HepG2 (cell line): ENCODE results near the gene NOL4L. TPM values are rescaled to one million over a fixed set of nuclear protein-coding genes. Genes with fewer than 3 reads are reported as not detected.

ENCODE experiments used
- GABPB1 ChIP-seq: IDR thresholded peaks from 2 replicates; pipeline ENCODE4 v1.6.1; 2016; ENCODE audit warnings: mild to moderate bottlenecking, missing genetic modification reagents, moderate library complexity, missing compliant biosample characterization
- HDAC1 ChIP-seq: sonication (generic); formaldehyde crosslinking; IDR thresholded peaks from 2 replicates; pipeline ENCODE4 v1.5.1; 2020; ENCODE audit warnings: mild to moderate bottlenecking, missing genetic modification reagents
- ISL2 ChIP-seq: sonication (generic); formaldehyde crosslinking; IDR thresholded peaks from 2 replicates; pipeline ENCODE4 v1.5.0; 2020; ENCODE audit warnings: missing genetic modification reagents
- KDM3A ChIP-seq: IDR thresholded peaks from 2 replicates; pipeline ENCODE4 v1.6.1; 2018; ENCODE audit warnings: low read depth, missing compliant biosample characterization
- MEIS1 ChIP-seq: sonication (generic); formaldehyde crosslinking; IDR thresholded peaks from 2 replicates; pipeline ENCODE4 v1.9.0; 2021; ENCODE audit warnings: mild to moderate bottlenecking, missing genetic modification reagents, moderate library complexity, borderline replicate concordance
- MLXIP ChIP-seq: sonication (generic); formaldehyde crosslinking; IDR thresholded peaks from 2 replicates; pipeline ENCODE4 v1.9.0; 2021; ENCODE audit warnings: missing genetic modification reagents, borderline replicate concordance
- STAT5B ChIP-seq: sonication (generic); formaldehyde crosslinking; IDR thresholded peaks from 2 replicates; pipeline ENCODE4 v1.4.0; 2020; ENCODE audit warnings: missing genetic modification reagents
- TAF1 ChIP-seq: sonication (generic); formaldehyde crosslinking; IDR thresholded peaks from 2 replicates; pipeline ENCODE4 v1.4.0; 2020; ENCODE audit warnings: missing genetic modification reagents
- TCF12 ChIP-seq, 2 experiments: fragments of 450-650 bp in 1 of 2; sonication (generic) in 1 of 2; formaldehyde crosslinking in 1 of 2; IDR thresholded peaks; 2 replicates each; pipeline versions ENCODE4 v1.6.1 to v1.8.0; 2017 to 2022; ENCODE audit warnings: antibody characterized with exemption in 1 of 2, mild to moderate bottlenecking in 1 of 2, missing genetic modification reagents in 1 of 2, moderate library complexity in 1 of 2
- ZBTB21 ChIP-seq: sonication (generic); formaldehyde crosslinking; IDR thresholded peaks from 2 replicates; pipeline ENCODE4 v1.4.0; 2020; ENCODE audit warnings: missing genetic modification reagents
- ZMYM3 ChIP-seq: sonication (generic); formaldehyde crosslinking; IDR thresholded peaks from 2 replicates; pipeline ENCODE4 v1.5.1; 2020; ENCODE audit warnings: mild to moderate bottlenecking, missing genetic modification reagents
- ZNF160 ChIP-seq: sonication (generic); formaldehyde crosslinking; IDR thresholded peaks from 2 replicates; pipeline ENCODE4 v1.8.0; 2022; ENCODE audit warnings: mild to moderate bottlenecking, inconsistent platforms, missing genetic modification reagents
- ZNF280D ChIP-seq: sonication (generic); formaldehyde crosslinking; IDR thresholded peaks from 2 replicates; pipeline ENCODE4 v1.5.1; 2020; ENCODE audit warnings: mild to moderate bottlenecking, missing genetic modification reagents
- ZNF576 ChIP-seq: sonication (generic); formaldehyde crosslinking; IDR thresholded peaks from 2 replicates; pipeline ENCODE4 v1.4.0; 2020; ENCODE audit warnings: mild to moderate bottlenecking, missing genetic modification reagents
- ZNF772 ChIP-seq: sonication (generic); formaldehyde crosslinking; IDR thresholded peaks from 2 replicates; pipeline ENCODE4 v1.5.0; 2020; ENCODE audit warnings: mild to moderate bottlenecking, missing genetic modification reagents
- polyA plus RNA-seq, 8 experiments: library from polyadenylated mRNA; depleted of rRNA in 3 of 8; stranded (reverse) in 7 of 8; unstranded in 1 of 8; fragments of >200 nt; fragmentation: Illumina TruSeq in 4 of 8; extraction: Trizol in 4 of 8; gene quantifications; 2 replicates each; pipeline versions ENCODE4 v1.2.1 to v1.2.3, GENCODE V29; 2011 to 2016; ENCODE audit warnings: low read depth in 4 of 8, missing spikeins in 1 of 8, mixed read lengths in 1 of 8; ENCODE audit not compliant: insufficient read depth in 1 of 8
- total RNA-seq, 5 experiments: library from RNA; depleted of rRNA; stranded (reverse); fragments of >200 nt; fragmentation: Illumina TruSeq; extraction: Trizol; gene quantifications; 2 replicates each; pipeline ENCODE4 v1.2.3, GENCODE V29; 2016; ENCODE audit warnings: low read depth in 1 of 5
- TF ChIP-seq, protein P1 (sequence below): sonication (generic); formaldehyde crosslinking; IDR thresholded peaks from 2 replicates; pipeline ENCODE4 v1.4.0; 2020; ENCODE audit warnings: low read depth, mild to moderate bottlenecking, missing genetic modification reagents
- TF ChIP-seq, protein P2 (sequence below): sonication (generic); formaldehyde crosslinking; IDR thresholded peaks from 2 replicates; pipeline ENCODE4 v1.5.0; 2020; ENCODE audit warnings: missing genetic modification reagents
- TF ChIP-seq, protein P3 (sequence below): IDR thresholded peaks from 2 replicates; pipeline ENCODE4 v1.6.1; 2016

NOL4L gene
- total and polyA plus RNA-seq, 2 of the 13 experiments (the other 11 are each of a cell fraction or from before 2014, with no cell fraction given), result 16.6 to 35.4 TPM

- TF ChIP-seq KDM3A (CRISPR knock-in tag) (0 out of 2 replicates have a peak, but pooled peaks have one; percentile 20), TCF12 (IDR thresholded peaks at IDR 0.05) (no peak), TCF12 (CRISPR knock-in tag; IDR thresholded peaks at IDR 0.05) (peak; percentile 79), MEIS1 (CRISPR knock-in tag) (peak; percentile 59), ZBTB21 (CRISPR knock-in tag) (no peak), TAF1 (CRISPR knock-in tag) (0 out of 2 replicates have a peak, but pooled peaks have one; percentile 30), ZNF576 (CRISPR knock-in tag) (peak; percentile 87; the same call in 1 of the 2 replicates), STAT5B (0 out of 2 replicates have a peak, but pooled peaks have one; percentile 51), HDAC1 (CRISPR knock-in tag) (peak; percentile 50; the same call in 1 of the 2 replicates), ISL2 (CRISPR knock-in tag) (0 out of 2 replicates have a peak, but pooled peaks have one; percentile 5), MLXIP (no peak), GABPB1 (peak; percentile 58; the same call in 1 of the 2 replicates), ZNF772 (peak; percentile 1; the same call in 1 of the 2 replicates), ZNF280D (no peak), ZMYM3 (peak; percentile 52), ZNF160 (CRISPR knock-in tag) (peak; percentile 62; the same call in 1 of the 2 replicates)
- TF ChIP-seq, protein P1, sequence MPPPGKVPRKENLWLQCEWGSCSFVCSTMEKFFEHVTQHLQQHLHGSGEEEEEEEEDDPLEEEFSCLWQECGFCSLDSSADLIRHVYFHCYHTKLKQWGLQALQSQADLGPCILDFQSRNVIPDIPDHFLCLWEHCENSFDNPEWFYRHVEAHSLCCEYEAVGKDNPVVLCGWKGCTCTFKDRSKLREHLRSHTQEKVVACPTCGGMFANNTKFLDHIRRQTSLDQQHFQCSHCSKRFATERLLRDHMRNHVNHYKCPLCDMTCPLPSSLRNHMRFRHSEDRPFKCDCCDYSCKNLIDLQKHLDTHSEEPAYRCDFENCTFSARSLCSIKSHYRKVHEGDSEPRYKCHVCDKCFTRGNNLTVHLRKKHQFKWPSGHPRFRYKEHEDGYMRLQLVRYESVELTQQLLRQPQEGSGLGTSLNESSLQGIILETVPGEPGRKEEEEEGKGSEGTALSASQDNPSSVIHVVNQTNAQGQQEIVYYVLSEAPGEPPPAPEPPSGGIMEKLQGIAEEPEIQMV (CRISPR knock-in tag), result peak; percentile 52; the same call in 1 of the 2 replicates
- TF ChIP-seq, protein P2, sequence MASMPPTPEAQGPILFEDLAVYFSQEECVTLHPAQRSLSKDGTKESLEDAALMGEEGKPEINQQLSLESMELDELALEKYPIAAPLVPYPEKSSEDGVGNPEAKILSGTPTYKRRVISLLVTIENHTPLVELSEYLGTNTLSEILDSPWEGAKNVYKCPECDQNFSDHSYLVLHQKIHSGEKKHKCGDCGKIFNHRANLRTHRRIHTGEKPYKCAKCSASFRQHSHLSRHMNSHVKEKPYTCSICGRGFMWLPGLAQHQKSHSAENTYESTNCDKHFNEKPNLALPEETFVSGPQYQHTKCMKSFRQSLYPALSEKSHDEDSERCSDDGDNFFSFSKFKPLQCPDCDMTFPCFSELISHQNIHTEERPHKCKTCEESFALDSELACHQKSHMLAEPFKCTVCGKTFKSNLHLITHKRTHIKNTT (CRISPR knock-in tag), result no peak
- TF ChIP-seq, protein P3, sequence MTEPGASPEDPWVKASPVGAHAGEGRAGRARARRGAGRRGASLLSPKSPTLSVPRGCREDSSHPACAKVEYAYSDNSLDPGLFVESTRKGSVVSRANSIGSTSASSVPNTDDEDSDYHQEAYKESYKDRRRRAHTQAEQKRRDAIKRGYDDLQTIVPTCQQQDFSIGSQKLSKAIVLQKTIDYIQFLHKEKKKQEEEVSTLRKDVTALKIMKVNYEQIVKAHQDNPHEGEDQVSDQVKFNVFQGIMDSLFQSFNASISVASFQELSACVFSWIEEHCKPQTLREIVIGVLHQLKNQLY (CRISPR knock-in tag), result no peak
Observed at GRCh38 chr20:32581839-32582658, 3.1 kb downstream of the NOL4L start (continued).
